Panc1 (cell line): ENCODE results near the gene NPEPL1. TPM values are rescaled to one million over a fixed set of nuclear protein-coding genes. Genes with fewer than 3 reads are reported as not detected.

Experiments used
- ATAC-seq: fragments of 200-7000 bp; cut with Tn5 transposase; 2 replicates; pipeline ENCODE4 v1.9.1; 2020; ENCODE audit warnings: mild to moderate bottlenecking, moderate library complexity
- BruUV-seq: library from RNA; stranded (reverse); fragments of 400-500 nt; replicated peaks from 2 replicates; lab custom pipeline; 2021; lab: Mats Ljungman, UMichigan
- CTCF ChIA-PET: fragments of 300-600 bp; sonication (Branson Sonifier 250); formaldehyde crosslinking; loops from one replicate; lab custom pipeline; 2022; ENCODE audit warnings: antibody characterized with exemption; lab: Charles Lee
- POLR2A ChIA-PET: fragments of 300-600 bp; sonication (Branson Sonifier 250); formaldehyde crosslinking; loops from one replicate; lab custom pipeline; 2022; ENCODE audit warnings: antibody characterized with exemption; lab: Charles Lee
- DNase-seq: peaks from one replicate; pipeline ENCODE4 v3.0.0-alpha.2; 2010; ENCODE audit warnings: low read depth, low spot score
- H3K27ac ChIP-seq: 2 replicates; pipeline ENCODE4 v1.5.1; 2011; ENCODE audit warnings: mild to moderate bottlenecking, low read length, inconsistent platforms
- H3K27me3 ChIP-seq: fragments of 200-500 bp; sonication (Bioruptor generic); 2 replicates; pipeline ENCODE4 v1.6.0; 2014; ENCODE audit warnings: low read length, inconsistent platforms; ENCODE audit not compliant: control insufficient read depth, insufficient read depth
- H3K36me3 ChIP-seq: fragments of 200-500 bp; sonication (Bioruptor generic); 2 replicates; pipeline ENCODE4 v1.5.1; 2014; ENCODE audit warnings: inconsistent platforms, mild to moderate bottlenecking, low read length, moderate library complexity; ENCODE audit not compliant: control insufficient read depth, insufficient read depth
- H3K4me1 ChIP-seq: 2 replicates; pipeline ENCODE4 v1.5.1; 2011; ENCODE audit warnings: inconsistent platforms, mild to moderate bottlenecking, low read length, moderate library complexity; ENCODE audit not compliant: control insufficient read depth, insufficient read depth
- H3K4me3 ChIP-seq, 2 experiments: 2 replicates each; pipeline ENCODE4 v1.5.1; 2011 to 2012; ENCODE audit warnings: low read depth in 2 of 2, low read length in 2 of 2, mild to moderate bottlenecking in 2 of 2, inconsistent platforms in 1 of 2, moderate library complexity in 1 of 2
- H3K9me3 ChIP-seq: fragments of 200-500 bp; sonication (Bioruptor generic); 2 replicates; pipeline ENCODE4 v1.5.1; 2014; ENCODE audit warnings: low read depth, mild to moderate bottlenecking, inconsistent platforms, low read length, moderate library complexity; ENCODE audit not compliant: control insufficient read depth, insufficient read depth
- CTCF ChIP-seq: fragments of 450-650 bp; IDR thresholded peaks from 2 replicates; pipeline ENCODE4 v1.5.1; 2017; ENCODE audit warnings: mild to moderate bottlenecking
- POLR2AphosphoS5 ChIP-seq: IDR thresholded peaks from 2 replicates; pipeline ENCODE4 v1.6.1; 2012; ENCODE audit warnings: mild to moderate bottlenecking, low read depth, low read length, moderate library complexity
- REST ChIP-seq, 2 experiments: IDR thresholded peaks; 2 replicates each; pipeline ENCODE4 v1.6.1; 2011 to 2012; ENCODE audit warnings: low read depth in 2 of 2, control low read depth in 1 of 2, low read length in 1 of 2, mild to moderate bottlenecking in 1 of 2, moderate library complexity in 1 of 2; ENCODE audit not compliant: insufficient read depth in 1 of 2
- SIN3A ChIP-seq: IDR thresholded peaks from 2 replicates; pipeline ENCODE4 v1.6.1; 2012; ENCODE audit warnings: low read depth, mild to moderate bottlenecking, low read length, moderate library complexity, borderline replicate concordance; ENCODE audit not compliant: insufficient read depth
- TCF7L2 ChIP-seq: IDR thresholded peaks from 2 replicates; pipeline ENCODE4 v1.6.1; 2011; ENCODE audit warnings: mild to moderate bottlenecking, low read depth, low read length, inconsistent platforms
- in situ Hi-C: cut with HindIII; loops from 2 replicates; pipeline ENCODE4 v1.10.0; 2016; ENCODE audit warnings: low sequenced_read_pairs, low pct_unique_long_range_greater_than_20kb
- intact Hi-C: fragments of 100-400 bp; cut with micrococcal nuclease; formaldehyde crosslinking; loops from one replicate; pipeline ENCODE4 v1.10.0; 2022; ENCODE audit not compliant: unreplicated experiment
- total RNA-seq: library from RNA; stranded (reverse); gene quantifications from one replicate; pipeline ENCODE4 v1.2.1, GENCODE V29; 2021; ENCODE audit not compliant: unreplicated experiment

The NPEPL1 gene
- total RNA-seq, 1 experiment from 2014 or later, result 27.4 TPM

- Histone ChIP-seq H3K27me3 (no peaks in the 10 kb centered on the region), H3K27ac (no peak overlapping the region), H3K9me3 (no peaks in the 10 kb centered on the region), H3K36me3 (no peaks in the 10 kb centered on the region), H3K4me1 (no peaks in the 10 kb centered on the region), H3K4me3 (no peak overlapping the region)
- TF ChIP-seq REST (IDR thresholded peaks at IDR 0.05; ENCODE audit: insufficient read depth in 1 of 2, low read depth in 2 of 2, low read length in 1 of 2), result no peak
- no peak for TF ChIP-seq POLR2AphosphoS5
- no peak for TF ChIP-seq TCF7L2
- TF ChIP-seq SIN3A, result no peak
- TF ChIP-seq CTCF, result no peak
- ATAC-seq (no peak), DNase-seq (no peak)
- intact Hi-C loops, result no loop called here
- CTCF ChIA-PET, result no interaction called here
- BruUV-seq, result no TSS peak
- in situ Hi-C loops, result no loop called here
- POLR2A ChIA-PET, result no interaction called here
Observed at GRCh38 chr20:58709703-58710039, 17.1 kb downstream of the NPEPL1 start.

GRCh38 chr20:58710481-58711265 is 18.1 kb downstream of the NPEPL1 start:
- ChIA-PET POLR2A (no interaction called here), CTCF (interaction anchor here (0.6 kb wide), 1 partner anchor 1183 kb away, joined by 4 read pairs; no protein-coding TSS in a partner anchor)
- no peaks in the 10 kb centered on the region for H3K4me1 ChIP-seq
- H3K4me3 ChIP-seq, result no peak overlapping the region
- no peaks in the 10 kb centered on the region for H3K36me3 ChIP-seq
- no peaks in the 10 kb centered on the region for H3K9me3 ChIP-seq
- DNase-seq (no peak), ATAC-seq (no peak)
- no peak for TF ChIP-seq REST (IDR thresholded peaks at IDR 0.05; ENCODE audit: insufficient read depth in 1 of 2, low read depth in 2 of 2, low read length in 1 of 2)
- BruUV-seq, result no TSS peak
- in situ Hi-C loops, result no loop called here
- intact Hi-C loops, result no loop called here
- no peaks in the 10 kb centered on the region for H3K27me3 ChIP-seq
- no peak overlapping the region for H3K27ac ChIP-seq
